ENCODE data around the gene TRPV6. TPM values are rescaled to one million over a fixed set of nuclear protein-coding genes. Genes with fewer than 3 reads are reported as not detected.

TRPV6 gene
- polyA plus RNA-seq, 1 donor from 2014 or later: not detected

DNA sequence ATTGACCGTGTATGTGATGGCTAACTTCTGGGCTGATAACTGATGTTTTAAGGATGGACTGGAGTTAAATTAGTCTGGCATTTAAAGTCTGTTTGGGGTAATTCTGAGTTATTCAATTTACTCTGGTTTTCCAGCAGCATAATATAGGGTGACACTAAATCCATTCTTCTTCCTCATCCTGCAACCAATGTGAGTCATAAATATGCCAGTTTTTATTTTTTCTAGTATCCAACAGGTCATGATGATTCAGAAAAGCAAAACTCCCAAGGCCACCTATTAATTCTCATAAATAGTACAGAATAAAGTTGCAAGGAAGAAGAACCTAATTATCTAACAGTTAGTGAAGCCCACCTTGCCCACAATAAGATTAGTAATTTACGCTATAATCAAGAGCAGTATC lies 38.2 kb downstream of the TRPV6 start:
- no peak overlapping the region for H3K27ac Mint-ChIP-seq
- H3K4me1 Mint-ChIP-seq: peaks cover 0 to 6% (median 4%) of the 10 kb centered on the region in 3 donors
- no peaks in the 10 kb centered on the region for H3K27me3 Mint-ChIP-seq
- peaks cover 1% of the 10 kb centered on the region for H3K36me3 Mint-ChIP-seq
- H3K4me3 Mint-ChIP-seq: no peak overlapping the region
- no peaks in the 10 kb centered on the region for H3K9me3 Mint-ChIP-seq

- no peaks in the 10 kb centered on the region for H3K27me3 Mint-ChIP-seq
- no peak overlapping the region for H3K4me3 Mint-ChIP-seq
- no peaks in the 10 kb centered on the region for H3K9me3 Mint-ChIP-seq
- no peaks in the 10 kb centered on the region for H3K4me1 Mint-ChIP-seq
- H3K27ac Mint-ChIP-seq: no peak overlapping the region
- H3K36me3 Mint-ChIP-seq: peaks cover 3% of the 10 kb centered on the region
Observed at GRCh38 chr7:142842251-142842766, 43.2 kb downstream of the TRPV6 start.

GRCh38 chr7:142838461-142839213 lies 46.9 kb downstream of the TRPV6 start:
- Mint-ChIP-seq H3K9me3 (no peaks in the 10 kb centered on the region), H3K4me1 (peaks cover 4 to 12% (median 11%) of the 10 kb centered on the region in 3 donors), H3K27ac (no peak overlapping the region), H3K4me3 (no peak overlapping the region), H3K36me3 (peaks cover 3% of the 10 kb centered on the region), H3K27me3 (no peaks in the 10 kb centered on the region)

DNA sequence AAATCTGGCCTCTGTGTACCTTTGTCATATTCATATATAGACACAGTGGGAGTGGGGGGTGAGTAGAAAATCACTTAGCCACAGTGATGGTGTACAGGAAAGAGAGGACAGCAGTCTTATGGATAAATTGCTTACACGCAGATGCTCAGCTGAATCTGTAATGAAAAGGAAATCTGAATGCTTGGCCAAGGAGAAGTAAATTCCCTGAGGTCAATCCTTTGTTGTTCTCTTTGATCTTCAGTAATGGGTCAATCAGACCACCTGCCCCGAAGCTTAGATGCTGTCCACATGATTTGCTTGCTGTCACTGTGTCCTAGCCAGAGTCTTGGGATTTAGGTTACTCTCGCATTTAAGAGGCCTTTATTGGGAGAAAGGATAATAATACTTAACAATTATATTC lies 49.1 kb downstream of the TRPV6 start:
- no peaks in the 10 kb centered on the region for H3K9me3 Mint-ChIP-seq
- no peaks in the 10 kb centered on the region for H3K27me3 Mint-ChIP-seq
- no peaks in the 10 kb centered on the region for H3K36me3 Mint-ChIP-seq
- peak overlapping the region in 1 of 4 donors; percentile 23 for H3K4me3 Mint-ChIP-seq
- H3K27ac Mint-ChIP-seq: no peak overlapping the region
- peaks cover 13 to 29% (median 28%) of the 10 kb centered on the region in 3 donors for H3K4me1 Mint-ChIP-seq

DNA sequence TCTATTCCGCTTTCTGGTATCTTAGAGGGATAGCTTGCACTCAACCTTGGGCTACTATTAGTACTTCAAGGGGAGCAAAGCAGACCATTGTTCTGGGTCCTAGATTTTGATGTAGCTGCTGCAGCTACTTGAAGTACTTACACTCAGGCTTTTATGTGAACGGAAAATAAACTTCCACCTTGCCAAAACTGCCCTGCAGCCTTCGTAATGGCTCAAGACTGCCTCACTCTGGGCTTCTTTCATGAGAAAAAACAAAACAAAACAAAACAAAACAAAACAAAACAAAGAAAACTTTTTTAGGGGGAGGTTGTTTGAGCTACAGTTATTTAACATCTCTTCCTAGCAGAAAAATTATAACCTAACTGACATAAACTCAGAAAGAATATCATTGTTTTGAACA lies 50.1 kb downstream of the TRPV6 start:
- H3K4me1 Mint-ChIP-seq: peaks cover 17 to 36% (median 36%) of the 10 kb centered on the region in 3 donors
- no peak overlapping the region for H3K27ac Mint-ChIP-seq
- H3K4me3 Mint-ChIP-seq: no peak overlapping the region
- H3K36me3 Mint-ChIP-seq: no peaks in the 10 kb centered on the region
- H3K9me3 Mint-ChIP-seq: no peaks in the 10 kb centered on the region
- no peaks in the 10 kb centered on the region for H3K27me3 Mint-ChIP-seq

DNA sequence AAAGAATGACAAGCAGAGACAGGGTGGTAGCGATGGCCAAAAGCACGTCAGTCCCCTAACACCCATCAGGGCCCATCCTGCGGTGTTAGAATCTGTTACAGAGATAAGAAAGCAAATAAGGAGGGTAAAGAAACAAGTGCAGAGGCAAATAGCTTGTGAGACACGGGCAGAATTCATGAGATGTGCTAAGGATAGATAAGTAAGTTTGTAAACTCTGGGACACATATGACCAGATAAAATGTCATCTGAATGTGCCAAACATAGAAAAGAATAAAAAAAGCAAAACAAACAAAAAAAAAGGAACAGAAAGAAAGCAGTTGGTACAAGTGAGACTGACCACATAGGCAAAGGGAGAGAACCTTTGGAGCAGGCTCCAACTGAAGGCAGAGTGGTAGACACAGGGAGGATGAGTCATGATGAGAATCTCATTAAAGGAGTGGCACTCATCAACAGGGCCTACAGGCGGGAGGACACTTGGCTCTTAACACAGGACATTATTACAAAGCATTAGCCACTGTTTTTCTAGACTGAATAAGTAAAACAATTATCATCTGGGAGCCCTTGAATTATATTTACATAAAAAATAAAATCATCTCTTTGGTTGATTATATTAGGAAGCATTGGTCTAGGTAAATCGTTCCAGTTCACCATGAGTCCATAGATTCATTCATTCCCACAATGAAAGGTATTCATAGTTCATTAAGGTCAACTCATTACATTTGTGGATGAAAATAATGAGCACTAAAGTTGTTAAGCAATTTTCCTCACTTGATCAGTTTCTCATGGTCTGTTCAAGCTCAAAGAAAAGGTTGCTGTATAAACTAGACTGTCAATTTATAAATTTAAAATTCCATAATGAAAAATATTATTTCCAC lies 52.1 kb downstream of the TRPV6 start:
- no peaks in the 10 kb centered on the region for H3K36me3 Mint-ChIP-seq
- no peaks in the 10 kb centered on the region for H3K9me3 Mint-ChIP-seq
- no peak overlapping the region for H3K27ac Mint-ChIP-seq
- H3K27me3 Mint-ChIP-seq: no peaks in the 10 kb centered on the region
- H3K4me1 Mint-ChIP-seq: peaks cover 18 to 36% (median 36%) of the 10 kb centered on the region in 3 donors
- H3K4me3 Mint-ChIP-seq: no peak overlapping the region

DNA sequence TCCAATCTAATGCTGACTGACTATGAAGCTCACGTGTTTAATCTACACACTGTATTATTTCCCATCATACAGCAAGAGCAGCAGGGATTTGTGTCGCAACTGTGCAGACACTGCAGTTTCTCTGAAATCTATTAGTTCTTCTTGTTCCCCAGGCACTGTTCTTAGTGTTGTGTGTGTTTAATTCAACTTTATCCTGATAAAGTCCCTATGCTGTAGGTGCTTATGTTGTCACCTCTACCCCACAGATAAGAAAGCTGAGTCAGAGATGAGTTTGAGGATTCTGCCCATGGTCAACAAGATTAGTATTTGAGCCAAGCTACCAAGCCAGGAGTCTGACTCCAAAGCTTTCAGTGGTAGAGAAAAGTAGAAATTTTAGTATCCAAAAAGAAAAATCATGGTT lies 53.1 kb downstream of the TRPV6 start:
- H3K36me3 Mint-ChIP-seq: no peaks in the 10 kb centered on the region
- H3K4me3 Mint-ChIP-seq: peak overlapping the region in 1 of 4 donors; percentile 2
- H3K27me3 Mint-ChIP-seq: no peaks in the 10 kb centered on the region
- H3K4me1 Mint-ChIP-seq: peaks cover 18 to 36% (median 36%) of the 10 kb centered on the region in 3 donors
- no peak overlapping the region for H3K27ac Mint-ChIP-seq
- H3K9me3 Mint-ChIP-seq: no peaks in the 10 kb centered on the region

DNA sequence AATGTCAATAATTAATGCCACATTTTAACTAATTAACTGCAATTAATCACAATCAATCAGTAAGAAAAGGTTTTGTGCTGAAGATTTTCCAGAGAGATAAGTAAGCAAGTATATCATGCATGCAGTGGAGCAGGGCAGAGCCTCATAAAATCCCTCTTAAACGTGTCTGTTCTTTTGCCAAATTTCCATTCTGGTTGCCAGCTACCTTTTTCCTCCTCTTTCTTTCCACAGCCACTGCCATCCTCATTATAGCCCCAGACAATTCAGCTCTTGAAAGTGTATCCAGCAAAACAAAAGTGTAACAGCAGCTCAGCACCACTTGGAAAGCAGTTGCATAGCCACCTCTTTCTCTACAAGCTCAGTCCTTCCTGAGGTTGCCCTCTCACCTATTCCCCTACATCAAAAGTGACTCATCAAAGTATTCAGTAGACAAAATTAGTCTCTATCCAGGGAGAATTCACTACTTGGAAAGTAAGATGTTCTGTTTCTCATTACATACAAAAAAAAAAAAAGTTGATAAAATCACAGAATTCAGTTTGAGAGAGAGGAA lies 57.5 kb downstream of the TRPV6 start:
- Mint-ChIP-seq H3K36me3 (peaks cover 10% of the 10 kb centered on the region), H3K9me3 (peaks cover 2 to 11% (median 10%) of the 10 kb centered on the region in 3 donors), H3K27me3 (no peaks in the 10 kb centered on the region), H3K27ac (no peak overlapping the region), H3K4me3 (no peak overlapping the region), H3K4me1 (peaks cover 10 to 20% (median 19%) of the 10 kb centered on the region in 3 donors)

GRCh38 chr7:142822714-142823113 lies 62.8 kb downstream of the TRPV6 start:
- H3K4me3 Mint-ChIP-seq: no peak overlapping the region
- no peak overlapping the region for H3K27ac Mint-ChIP-seq
- H3K4me1 Mint-ChIP-seq: peaks cover 2 to 9% (median 4%) of the 10 kb centered on the region in 3 donors
- peaks cover 2 to 30% (median 21%) of the 10 kb centered on the region in 3 donors for H3K9me3 Mint-ChIP-seq
- H3K36me3 Mint-ChIP-seq: peaks cover 15% of the 10 kb centered on the region
- peaks cover 4% of the 10 kb centered on the region for H3K27me3 Mint-ChIP-seq

Other genes with a start within 250 kb of the TRPV6 start
- gene PRSS1, start 136.3 kb downstream of the TRPV6 start, polyA plus RNA-seq: not detected
- not detected for gene PRSS2, start 114.8 kb downstream of the TRPV6 start, polyA plus RNA-seq
- gene EPHB6, start 30.7 kb downstream of the TRPV6 start, polyA plus RNA-seq: 37.6 TPM
- gene TRPV5, start 48.0 kb upstream of the TRPV6 start, polyA plus RNA-seq: not detected
- gene LLCFC1, start 53.7 kb upstream of the TRPV6 start, polyA plus RNA-seq: not detected
- gene KEL, start 76.6 kb upstream of the TRPV6 start, polyA plus RNA-seq: not detected
- gene OR9A2, start 141.4 kb upstream of the TRPV6 start, polyA plus RNA-seq: not detected
- not detected for gene OR6V1, start 166.6 kb upstream of the TRPV6 start, polyA plus RNA-seq
- gene PIP, start 246.3 kb upstream of the TRPV6 start, polyA plus RNA-seq: not detected

Data from IgD-negative memory B cell (primary cell).